ENCODE measurements around the gene S100A9. TPM values are rescaled to one million over a fixed set of nuclear protein-coding genes. Genes with fewer than 3 reads are reported as not detected.
"Not testable (repeated sequence)": the region's sequence is repeated elsewhere in the genome, so short reads cannot be mapped to it uniquely, and the experiment has no call there.

The S100A9 gene
- total RNA-seq, 4 donors from 2014 or later, result 6.8 to 96.6 (median 17.6) TPM

DNA sequence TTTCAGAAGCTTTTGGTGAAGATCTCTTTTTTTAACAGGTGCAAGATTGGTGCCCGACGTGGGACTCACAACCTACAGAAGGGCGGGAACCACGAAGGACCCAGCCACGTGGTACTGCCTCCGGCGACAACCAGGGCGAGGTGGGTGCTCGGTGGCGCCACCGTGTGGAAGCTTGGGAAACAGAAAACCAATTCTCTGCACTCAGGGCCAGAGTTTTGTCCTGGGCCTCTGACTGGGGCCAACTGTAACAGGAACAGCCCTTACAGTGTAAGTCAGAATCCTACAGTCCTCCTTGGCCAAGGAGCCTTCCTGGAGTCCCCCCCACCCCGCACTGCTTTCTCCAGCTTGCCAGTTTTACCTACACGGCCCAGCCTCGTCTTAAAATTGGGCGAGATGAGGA lies 47.1 kb downstream of the S100A9 start:
- peak in 1 of 3 donors; percentile 55 for DNase-seq
- no peak overlapping the region for H3K4me3 ChIP-seq
- H3K4me1 ChIP-seq, result no peaks in the 10 kb centered on the region
- H3K36me3 ChIP-seq, result no peaks in the 10 kb centered on the region
- TF ChIP-seq POLR2A (IDR thresholded peaks at IDR 0.05), result no peak
- TF ChIP-seq, protein P1, sequence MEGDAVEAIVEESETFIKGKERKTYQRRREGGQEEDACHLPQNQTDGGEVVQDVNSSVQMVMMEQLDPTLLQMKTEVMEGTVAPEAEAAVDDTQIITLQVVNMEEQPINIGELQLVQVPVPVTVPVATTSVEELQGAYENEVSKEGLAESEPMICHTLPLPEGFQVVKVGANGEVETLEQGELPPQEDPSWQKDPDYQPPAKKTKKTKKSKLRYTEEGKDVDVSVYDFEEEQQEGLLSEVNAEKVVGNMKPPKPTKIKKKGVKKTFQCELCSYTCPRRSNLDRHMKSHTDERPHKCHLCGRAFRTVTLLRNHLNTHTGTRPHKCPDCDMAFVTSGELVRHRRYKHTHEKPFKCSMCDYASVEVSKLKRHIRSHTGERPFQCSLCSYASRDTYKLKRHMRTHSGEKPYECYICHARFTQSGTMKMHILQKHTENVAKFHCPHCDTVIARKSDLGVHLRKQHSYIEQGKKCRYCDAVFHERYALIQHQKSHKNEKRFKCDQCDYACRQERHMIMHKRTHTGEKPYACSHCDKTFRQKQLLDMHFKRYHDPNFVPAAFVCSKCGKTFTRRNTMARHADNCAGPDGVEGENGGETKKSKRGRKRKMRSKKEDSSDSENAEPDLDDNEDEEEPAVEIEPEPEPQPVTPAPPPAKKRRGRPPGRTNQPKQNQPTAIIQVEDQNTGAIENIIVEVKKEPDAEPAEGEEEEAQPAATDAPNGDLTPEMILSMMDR (IDR thresholded peaks at IDR 0.05), result peak in 5 of 6 experiments; percentile 24 to 50 (median 38)
- no peaks in the 10 kb centered on the region for H3K9me3 ChIP-seq
- no peak overlapping the region for H3K27ac ChIP-seq
- no peaks in the 10 kb centered on the region for H3K27me3 ChIP-seq

GRCh38 chr1:153405825-153406599 lies 48.4 kb downstream of the S100A9 start:
- not testable (repeated sequence) for H3K9me3 ChIP-seq, H3K27ac ChIP-seq, DNase-seq, H3K4me3 ChIP-seq, H3K27me3 ChIP-seq, H3K4me1 ChIP-seq, H3K36me3 ChIP-seq

GRCh38 chr1:153407274-153407673 lies 49.6 kb downstream of the S100A9 start:
- not testable (repeated sequence) for H3K9me3 ChIP-seq, H3K27ac ChIP-seq, DNase-seq, H3K4me1 ChIP-seq, H3K36me3 ChIP-seq, H3K4me3 ChIP-seq, H3K27me3 ChIP-seq

Small RNAs within 50 kb of the gene (small RNA-seq; reads per million reads assigned to genes)
- gene RNU6-160P, result 0 reads per million in 2 donors
- gene S100A15A, result 0 reads per million in 2 donors

Other genes starting within 250 kb of the S100A9 start
- gene SPRR2F, start 244.3 kb upstream of the S100A9 start, total RNA-seq, result not detected
- not detected for gene SPRR2G, start 207.0 kb upstream of the S100A9 start, total RNA-seq
- gene LELP1, start 154.4 kb upstream of the S100A9 start, total RNA-seq, result not detected
- gene PRR9, start 140.3 kb upstream of the S100A9 start, total RNA-seq, result not detected
- not detected for gene LORICRIN, start 98.2 kb upstream of the S100A9 start, total RNA-seq
- gene PGLYRP3, start 44.9 kb upstream of the S100A9 start, total RNA-seq, result not detected
- not detected for gene PGLYRP4, start 9.0 kb upstream of the S100A9 start, total RNA-seq
- gene S100A12, start 17.8 kb downstream of the S100A9 start, total RNA-seq, result not detected
- gene S100A8, start 33.2 kb downstream of the S100A9 start, total RNA-seq, result 1 to 10 TPM in 2 of 4 donors, not detected in 2; 7.6 to 9.8 TPM
- not detected for gene S100A7A, start 58.7 kb downstream of the S100A9 start, total RNA-seq
- gene S100A7, start 102.8 kb downstream of the S100A9 start, total RNA-seq, result not detected
- 100 to 1,000 TPM; 321 to 366 (median 334) TPM for gene S100A6, start 178.1 kb downstream of the S100A9 start, total RNA-seq
- not detected for gene S100A5, start 183.1 kb downstream of the S100A9 start, total RNA-seq
- 100 to 1,000 TPM in 1 of 4 donors, 10 to 100 TPM in 3; 38.2 to 435 (median 53.6) TPM for gene S100A4, start 188.0 kb downstream of the S100A9 start, total RNA-seq
- not detected for gene S100A3, start 191.4 kb downstream of the S100A9 start, total RNA-seq
- not detected for gene S100A2, start 208.0 kb downstream of the S100A9 start, total RNA-seq